Lung microvascular endothelial cell (primary cell): ENCODE results near the gene DDC. TPM values are rescaled to one million over a fixed set of nuclear protein-coding genes. Genes with fewer than 3 reads are reported as not detected.
"Not testable (repeated sequence)": the region's sequence is repeated elsewhere in the genome, so short reads cannot be mapped to it uniquely, and the experiment has no call there.

Source experiments
- DNase-seq, 2 donors: peaks; one replicate each; pipeline versions ENCODE4 v3.0.0 to v3.0.0-alpha.2; 2010; ENCODE audit warnings: low read depth in 2 of 2
- total RNA-seq: library from RNA; depleted of rRNA; stranded (reverse); fragments of >200 nt; gene quantifications from 2 replicates; pipeline ENCODE4 v1.2.1, GENCODE V29; 2014

DDC gene
- total RNA-seq, 1 donor from 2014 or later = not detected

GRCh38 chr7:50589364-50589763, 24.2 kb upstream of the DDC start:
- DNase-seq = no peak

GRCh38 chr7:50588937-50589336, 23.7 kb upstream of the DDC start:
- DNase-seq = peak in 1 of 2 donors; percentile 19

DNA sequence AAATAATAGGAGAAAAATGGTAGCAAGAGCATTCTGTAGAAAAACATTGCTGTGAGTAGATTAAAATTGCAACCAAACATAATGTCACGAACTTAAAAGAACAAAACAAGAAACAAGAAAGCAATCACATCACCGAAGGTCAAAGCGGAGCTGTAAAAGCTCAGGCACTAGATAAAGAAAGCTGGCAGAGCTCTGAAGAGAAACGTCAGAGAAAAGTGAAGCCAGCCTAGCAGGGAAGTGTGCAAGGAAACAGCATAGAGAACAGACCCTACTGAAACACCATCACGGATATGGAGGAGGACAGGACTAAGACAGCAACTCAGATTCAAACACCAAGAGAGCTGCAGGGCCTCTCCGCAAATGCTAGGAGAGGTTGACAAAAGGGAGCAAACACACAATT, 22.5 kb upstream of the DDC start:
- no peak for DNase-seq

GRCh38 chr7:50584793-50585408, 19.7 kb upstream of the DDC start:
- no peak for DNase-seq

- DNase-seq = no peak
These were observed 19.2 kb upstream of the DDC start for GRCh38 chr7:50584386-50584785.

DNA sequence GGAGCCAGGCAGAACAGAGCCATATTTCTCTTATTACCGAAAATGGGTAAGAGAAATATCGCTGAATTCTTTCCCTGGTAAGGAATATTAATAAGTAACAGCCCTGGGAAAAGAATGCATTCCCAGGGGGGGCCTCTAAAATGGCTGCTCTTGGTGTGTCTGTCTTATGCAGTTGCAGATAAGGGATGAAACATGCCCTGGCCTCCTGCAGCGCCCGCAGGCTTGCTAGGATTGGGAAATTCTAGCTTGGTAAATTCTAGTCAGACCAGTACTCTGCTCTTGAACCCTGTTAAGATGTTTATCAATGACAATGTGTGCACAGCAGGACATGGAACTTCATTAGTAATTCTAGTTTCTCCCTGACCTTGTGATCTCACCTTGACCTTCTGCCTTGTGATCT, 18.1 kb upstream of the DDC start:
- not testable (repeated sequence) for DNase-seq

DNA sequence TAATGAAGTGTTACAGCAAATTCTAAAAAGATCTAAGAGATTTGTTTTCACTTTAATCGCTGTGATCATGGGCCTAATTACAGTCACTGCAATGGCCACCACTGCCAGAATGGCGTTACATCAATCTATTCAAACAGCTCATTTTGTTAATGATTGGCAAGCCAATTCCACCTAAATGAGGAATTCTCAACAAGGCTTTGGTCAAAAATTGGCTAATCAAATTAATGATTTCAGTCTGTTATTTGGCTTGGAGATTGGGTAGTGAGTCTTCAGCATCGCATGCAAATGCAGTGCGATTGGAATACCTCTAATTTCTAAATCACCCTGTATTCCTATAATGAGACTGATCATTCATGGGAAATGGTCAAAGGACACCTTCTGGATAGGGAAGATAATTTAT, 17.1 kb upstream of the DDC start:
- DNase-seq = not testable (repeated sequence)

DNA sequence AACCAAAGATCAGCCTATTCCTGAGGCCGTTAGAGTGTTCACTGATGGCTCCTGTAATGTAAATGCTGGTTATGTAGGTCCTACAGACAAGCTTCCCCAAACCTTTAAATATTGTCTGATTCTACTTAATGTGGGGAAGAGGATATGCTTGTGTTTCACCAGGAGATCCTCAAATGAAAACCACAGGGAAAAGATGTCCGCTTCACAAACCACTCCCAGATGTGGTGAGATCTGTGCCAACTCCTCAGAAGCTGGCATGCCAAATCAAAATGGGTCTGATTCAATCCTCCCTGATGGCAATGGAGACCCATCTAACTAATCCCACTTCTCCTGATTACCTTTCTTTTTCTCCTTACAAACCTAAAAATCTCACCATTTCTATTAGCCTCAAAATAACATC, 15.5 kb upstream of the DDC start:
- DNase-seq = not testable (repeated sequence)

GRCh38 chr7:50580057-50580456, 14.9 kb upstream of the DDC start:
- no peak for DNase-seq

GRCh38 chr7:50578105-50578504, 12.9 kb upstream of the DDC start:
- not testable (repeated sequence) for DNase-seq

DNA sequence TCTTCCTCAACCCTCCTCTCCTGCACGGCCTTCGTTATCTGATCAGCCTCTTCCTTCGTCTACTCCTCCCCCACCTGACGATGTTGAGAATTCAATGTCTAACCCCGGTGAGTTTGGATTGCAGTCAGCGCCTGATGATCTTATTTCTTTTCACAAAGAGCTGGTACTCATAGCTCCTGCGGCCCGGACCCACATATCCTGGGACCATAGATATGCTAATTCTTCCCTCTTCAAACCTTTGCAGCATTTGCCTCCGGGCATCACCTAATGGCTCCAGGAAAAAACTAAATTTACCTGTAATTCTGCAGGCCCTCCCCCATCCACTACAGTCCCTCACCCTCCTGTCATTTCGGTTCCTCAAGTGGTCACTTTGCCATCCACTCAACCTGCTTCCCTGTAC, 12.4 kb upstream of the DDC start:
- DNase-seq = no peak

GRCh38 chr7:50576388-50576787, 11.2 kb upstream of the DDC start:
- DNase-seq = not testable (repeated sequence)

- DNase-seq = no peak
These were observed 2.6 kb upstream of the DDC start for GRCh38 chr7:50567715-50568261.

- DNase-seq = no peak
These were observed 772 bp upstream of the DDC start for GRCh38 chr7:50565977-50566376.

- no peak for DNase-seq
These were observed 333 bp upstream of the DDC start for GRCh38 chr7:50565559-50565916.

DNA sequence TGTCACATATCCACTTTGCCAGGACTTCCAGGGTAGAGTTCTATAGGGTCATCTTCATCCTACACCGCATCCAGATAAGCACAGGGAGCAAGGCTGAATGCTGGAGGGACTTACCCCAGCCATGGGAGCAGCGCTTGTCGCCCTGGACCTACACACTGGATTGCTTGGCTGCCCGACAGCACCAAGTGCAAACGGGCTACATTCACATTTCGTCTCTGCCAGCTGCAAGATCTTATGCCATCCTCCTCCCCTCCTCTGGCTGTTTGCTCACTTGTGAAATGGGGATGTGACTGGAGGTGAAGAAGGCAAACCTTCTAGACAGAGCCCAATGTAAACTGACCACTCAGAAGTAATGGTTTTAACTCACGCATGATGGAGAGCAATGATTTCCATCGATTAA, 1.0 kb downstream of the DDC start:
- DNase-seq = no peak

DNA sequence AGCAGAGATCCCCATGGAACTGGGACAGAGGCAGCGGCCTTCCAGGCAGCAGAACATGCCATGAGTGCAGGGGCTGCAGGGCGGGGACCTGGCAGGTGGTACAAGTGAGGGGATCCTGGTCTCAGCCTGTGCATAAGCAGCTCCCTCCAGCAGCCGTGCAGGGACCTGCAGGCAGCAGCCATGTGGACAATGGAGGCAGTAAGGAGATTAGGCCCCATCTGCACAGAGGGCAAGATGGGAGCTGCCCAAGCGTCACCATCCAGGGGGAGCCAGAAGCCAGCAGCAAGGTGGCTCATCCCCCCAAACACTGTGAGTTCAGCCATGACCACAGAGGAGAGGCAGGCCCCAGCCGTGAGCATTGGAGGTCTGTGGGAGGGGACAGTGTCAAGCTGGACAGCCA, 3.1 kb downstream of the DDC start:
- no peak for DNase-seq

DNA sequence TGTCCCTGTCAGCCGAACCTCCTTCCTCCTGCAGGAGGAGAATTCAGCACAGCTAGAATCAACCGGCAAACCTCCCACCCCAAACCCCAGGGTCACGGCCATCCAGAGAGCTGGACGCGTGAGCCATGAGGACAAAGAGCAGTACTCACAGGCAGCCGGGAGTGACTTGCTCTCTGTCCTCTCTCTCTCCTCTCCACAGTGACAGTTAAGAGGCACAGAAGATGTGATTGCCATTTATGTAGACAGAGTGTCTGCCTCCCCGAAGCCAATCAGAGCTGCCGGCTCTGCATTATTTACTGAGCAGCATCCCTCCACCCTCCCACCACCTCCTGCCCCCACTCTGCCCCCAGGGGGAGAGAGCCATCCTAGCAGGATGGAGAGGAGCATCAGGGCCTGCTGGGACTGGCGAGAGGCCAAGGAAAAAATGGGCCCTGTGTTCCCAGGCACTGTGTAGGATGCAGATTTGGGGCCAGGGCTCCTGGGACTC, 4.3 kb downstream of the DDC start:
- no peak for DNase-seq

GRCh38 chr7:50559881-50560280, 5.3 kb downstream of the DDC start:
- no peak for DNase-seq

- no peak for DNase-seq
These were observed 6.7 kb downstream of the DDC start for GRCh38 chr7:50558294-50559053.

- DNase-seq = no peak
These were observed 8.1 kb downstream of the DDC start for GRCh38 chr7:50557099-50557498.

DNA sequence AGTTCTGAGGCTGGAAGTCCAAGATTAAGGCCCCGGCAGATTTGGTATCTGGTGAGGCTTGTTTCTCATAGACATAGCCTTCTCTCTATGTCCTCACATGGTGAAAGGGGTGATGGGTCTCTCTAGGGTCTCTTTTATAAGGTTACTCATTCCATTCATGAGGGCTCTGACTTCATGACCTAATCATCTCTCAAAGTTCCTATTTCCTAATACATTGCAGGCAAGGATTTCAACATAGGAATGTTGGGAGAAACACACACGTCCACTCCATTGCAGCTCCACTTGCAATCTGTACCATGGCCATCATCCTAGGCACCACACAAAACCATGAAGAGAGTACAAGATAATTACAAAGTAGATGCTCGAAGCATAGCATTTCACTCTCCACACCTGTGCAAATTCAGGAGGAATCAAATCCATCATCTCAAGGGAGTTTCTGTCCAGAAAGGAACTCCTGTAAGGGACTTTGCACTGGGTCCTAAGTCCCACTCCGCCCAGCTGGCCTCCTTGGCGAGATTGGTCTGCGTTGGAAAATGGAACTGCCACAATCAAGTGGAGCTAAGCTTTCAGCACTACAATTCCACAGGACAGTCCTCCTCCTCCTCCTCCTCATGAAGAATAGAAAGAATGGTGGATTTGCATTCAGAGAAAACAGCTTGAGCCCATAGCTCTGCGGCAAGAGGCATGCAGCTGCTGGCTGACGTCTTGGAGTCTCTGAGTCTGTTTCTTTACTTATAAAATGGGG, 8.8 kb downstream of the DDC start:
- no peak for DNase-seq
